ENCODE measurements around the gene RCCD1. TPM values are rescaled to one million over a fixed set of nuclear protein-coding genes. Genes with fewer than 3 reads are reported as not detected.
A peak's percentile ranks its signal among the peaks of the same experiment; 100 is the strongest.

The RCCD1 gene
- total RNA-seq, 3 donors from 2014 or later = 18.5 to 21.5 (median 20.7) TPM

DNA sequence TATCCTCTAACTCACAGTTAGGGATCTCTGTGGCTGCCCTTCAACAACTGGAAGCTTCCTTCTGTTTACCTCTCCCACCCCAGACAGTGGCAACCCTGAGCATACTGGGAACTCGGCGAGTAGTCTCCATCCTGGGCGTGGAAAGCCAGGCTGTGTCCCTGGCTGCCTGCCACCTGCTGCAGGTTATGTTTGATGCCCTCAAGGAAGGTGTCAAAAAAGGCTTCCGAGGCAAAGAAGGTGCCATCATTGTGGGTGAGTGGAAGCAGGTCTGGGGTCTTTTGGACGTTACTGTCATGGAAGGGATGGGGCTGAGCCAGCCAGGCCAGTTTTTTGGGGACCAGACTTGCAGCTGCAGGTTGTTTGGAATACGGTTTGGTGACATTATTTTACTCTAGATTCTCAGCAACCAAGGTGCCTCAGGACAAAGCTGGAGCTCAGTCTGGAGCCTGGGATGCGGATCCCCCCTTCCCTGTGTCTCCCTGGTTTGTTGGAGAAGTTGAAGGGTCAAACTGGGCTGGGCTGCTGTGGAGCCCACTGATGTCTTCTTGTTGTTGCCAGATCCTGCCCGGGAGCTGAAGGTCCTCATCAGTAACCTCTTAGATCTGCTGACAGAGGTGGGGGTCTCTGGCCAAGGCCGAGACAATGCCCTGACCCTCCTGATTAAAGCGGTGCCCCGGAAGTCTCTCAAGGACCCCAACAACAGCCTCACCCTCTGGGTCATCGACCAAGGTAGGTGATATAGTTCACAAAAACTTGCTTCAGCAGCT lies 12.1 kb upstream of the RCCD1 start:
- Histone ChIP-seq H3K36me3 (ENCODE audit: low read depth) (peaks cover 6% of the 10 kb centered on the region), H3K9me3 (no peaks in the 10 kb centered on the region), H3K4me3 (no peak overlapping the region), H3K4me1 (ENCODE audit: low read depth) (no peaks in the 10 kb centered on the region)
- ATAC-seq = no peak
- DNase-seq = peak in 1 of 3 donors; percentile 15
- intact Hi-C loops (cut with DNase I, micrococcal nuclease) = no loop called here
- TF ChIP-seq, protein P1, sequence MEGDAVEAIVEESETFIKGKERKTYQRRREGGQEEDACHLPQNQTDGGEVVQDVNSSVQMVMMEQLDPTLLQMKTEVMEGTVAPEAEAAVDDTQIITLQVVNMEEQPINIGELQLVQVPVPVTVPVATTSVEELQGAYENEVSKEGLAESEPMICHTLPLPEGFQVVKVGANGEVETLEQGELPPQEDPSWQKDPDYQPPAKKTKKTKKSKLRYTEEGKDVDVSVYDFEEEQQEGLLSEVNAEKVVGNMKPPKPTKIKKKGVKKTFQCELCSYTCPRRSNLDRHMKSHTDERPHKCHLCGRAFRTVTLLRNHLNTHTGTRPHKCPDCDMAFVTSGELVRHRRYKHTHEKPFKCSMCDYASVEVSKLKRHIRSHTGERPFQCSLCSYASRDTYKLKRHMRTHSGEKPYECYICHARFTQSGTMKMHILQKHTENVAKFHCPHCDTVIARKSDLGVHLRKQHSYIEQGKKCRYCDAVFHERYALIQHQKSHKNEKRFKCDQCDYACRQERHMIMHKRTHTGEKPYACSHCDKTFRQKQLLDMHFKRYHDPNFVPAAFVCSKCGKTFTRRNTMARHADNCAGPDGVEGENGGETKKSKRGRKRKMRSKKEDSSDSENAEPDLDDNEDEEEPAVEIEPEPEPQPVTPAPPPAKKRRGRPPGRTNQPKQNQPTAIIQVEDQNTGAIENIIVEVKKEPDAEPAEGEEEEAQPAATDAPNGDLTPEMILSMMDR (IDR thresholded peaks at IDR 0.05) = no peak

DNA sequence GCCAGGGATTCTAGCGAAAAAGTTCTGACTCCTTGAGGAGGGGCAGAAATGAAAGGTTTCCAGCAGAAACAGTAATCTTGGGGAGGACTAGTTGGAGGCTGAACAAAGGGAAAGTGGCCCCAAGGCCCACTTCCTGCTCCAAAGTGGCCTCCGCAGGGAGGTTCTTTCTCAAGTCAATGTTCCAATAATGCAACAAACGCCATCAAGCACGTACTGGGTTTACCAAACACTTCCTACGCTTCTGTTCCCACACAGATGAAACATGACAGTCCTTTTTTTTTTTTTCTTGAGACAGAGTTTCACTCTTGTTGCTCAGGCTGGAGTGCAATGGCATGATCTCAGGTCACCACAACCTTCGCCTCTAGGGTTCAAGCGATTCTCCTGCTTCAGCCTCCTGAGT lies 9.6 kb upstream of the RCCD1 start:
- no peaks in the 10 kb centered on the region for H3K9me3 ChIP-seq
- no peak for DNase-seq
- intact Hi-C loops (cut with DNase I, micrococcal nuclease) = no loop called here
- ATAC-seq = no peak
- peaks cover 6% of the 10 kb centered on the region for H3K36me3 ChIP-seq (ENCODE audit: low read depth)
- TF ChIP-seq, protein P1 (IDR thresholded peaks at IDR 0.05) = no peak
- peaks cover 3% of the 10 kb centered on the region for H3K4me1 ChIP-seq (ENCODE audit: low read depth)
- no peak overlapping the region for H3K4me3 ChIP-seq

DNA sequence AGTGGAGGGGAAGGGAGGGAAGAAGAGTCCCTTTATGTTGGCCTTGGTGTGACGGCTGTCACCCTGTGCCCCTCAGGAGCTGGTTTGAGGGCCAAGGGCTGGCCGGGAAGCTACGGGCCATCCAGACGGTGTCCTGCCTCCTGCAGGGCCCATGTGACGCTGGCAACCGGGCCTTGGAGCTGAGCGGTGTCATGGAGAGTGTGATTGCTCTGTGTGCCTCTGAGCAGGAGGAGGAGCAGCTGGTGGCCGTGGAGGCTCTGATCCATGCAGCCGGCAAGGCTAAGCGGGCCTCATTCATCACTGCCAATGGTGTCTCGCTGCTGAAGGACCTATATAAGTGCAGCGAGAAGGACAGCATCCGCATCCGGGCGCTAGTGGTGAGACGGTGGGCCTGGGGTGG lies 8.1 kb upstream of the RCCD1 start:
- Histone ChIP-seq H3K4me3 (no peak overlapping the region), H3K9me3 (no peaks in the 10 kb centered on the region), H3K4me1 (ENCODE audit: low read depth) (peaks cover 3% of the 10 kb centered on the region), H3K36me3 (ENCODE audit: low read depth) (no peaks in the 10 kb centered on the region)
- TF ChIP-seq, protein P1 (IDR thresholded peaks at IDR 0.05) = no peak
- DNase-seq = no peak
- intact Hi-C loops (cut with DNase I, micrococcal nuclease) = no loop called here
- no peak for ATAC-seq

DNA sequence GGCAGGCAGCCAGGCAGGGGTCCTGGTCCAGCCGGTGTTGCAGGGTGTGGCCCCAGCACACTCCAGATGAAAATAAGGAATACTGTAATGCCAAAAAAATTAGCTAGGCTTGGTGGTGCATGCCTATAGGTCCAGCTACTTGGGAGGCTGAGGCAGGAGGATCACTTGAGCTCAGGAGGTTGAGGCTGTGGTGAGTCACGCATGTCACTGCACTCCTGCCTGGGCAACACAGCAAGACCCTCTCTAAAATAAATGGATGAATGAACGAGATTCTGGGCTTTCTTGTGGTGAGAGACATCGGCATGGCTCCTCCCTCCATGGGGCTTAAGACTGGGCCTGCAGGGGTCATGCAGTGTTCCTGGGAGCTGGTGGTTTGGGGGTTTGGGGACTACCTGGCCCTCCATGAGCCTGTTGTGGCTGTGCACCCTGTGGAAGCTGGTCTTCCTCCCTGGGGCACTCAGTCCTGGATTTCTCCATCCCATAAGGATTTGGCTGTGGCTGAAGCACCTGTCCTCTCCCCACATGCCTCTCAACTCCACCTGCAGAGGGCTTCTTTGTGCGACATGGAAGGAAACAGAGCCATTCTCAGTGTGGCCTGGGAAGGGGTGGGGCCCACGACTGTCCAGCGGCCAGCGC lies 7.6 kb upstream of the RCCD1 start:
- H3K9me3 ChIP-seq = no peaks in the 10 kb centered on the region
- ATAC-seq = no peak

DNA sequence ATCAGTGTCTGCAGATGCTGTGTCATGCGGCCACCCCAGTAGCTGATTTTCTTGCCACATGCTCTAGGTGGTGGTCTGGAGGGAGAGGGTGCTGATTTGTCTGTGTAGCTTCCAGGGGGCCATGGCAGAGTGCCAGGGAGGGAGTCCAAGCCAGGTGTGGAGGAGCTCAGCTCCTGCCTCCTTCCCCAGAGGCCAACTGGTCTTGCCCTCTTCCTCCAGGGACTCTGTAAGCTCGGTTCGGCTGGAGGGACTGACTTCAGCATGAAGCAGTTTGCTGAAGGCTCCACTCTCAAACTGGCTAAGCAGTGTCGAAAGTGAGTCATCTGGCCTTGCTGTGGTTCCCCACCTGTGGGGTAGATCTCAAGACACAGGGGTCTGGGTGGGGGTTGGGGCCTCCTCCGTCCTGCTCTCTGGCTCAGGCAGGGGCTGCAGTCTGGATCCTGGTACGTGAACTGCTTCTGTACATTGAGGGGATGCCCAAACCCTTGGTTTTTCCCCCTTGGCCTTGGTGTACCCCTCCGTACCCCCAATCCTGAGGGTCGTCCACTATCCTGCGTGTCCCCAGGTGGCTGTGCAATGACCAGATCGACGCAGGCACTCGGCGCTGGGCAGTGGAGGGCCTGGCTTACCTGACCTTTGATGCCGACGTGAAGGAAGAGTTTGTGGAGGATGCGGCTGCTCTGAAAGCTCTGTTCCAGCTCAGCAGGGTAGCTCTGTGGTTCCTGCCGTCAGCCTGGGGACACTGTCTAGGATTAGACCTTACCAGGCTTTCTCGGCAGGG lies 6.9 kb upstream of the RCCD1 start:
- no peak overlapping the region for H3K4me3 ChIP-seq
- intact Hi-C loops (cut with DNase I, micrococcal nuclease) = no loop called here
- TF ChIP-seq, protein P1 (IDR thresholded peaks at IDR 0.05) = no peak
- no peaks in the 10 kb centered on the region for H3K36me3 ChIP-seq (ENCODE audit: low read depth)
- no peak for DNase-seq
- ATAC-seq = no peak
- no peaks in the 10 kb centered on the region for H3K9me3 ChIP-seq
- H3K4me1 ChIP-seq (ENCODE audit: low read depth) = peaks cover 3% of the 10 kb centered on the region

More for the DNA sequence above, 7.6 kb upstream of the RCCD1 start:
- peaks cover 3% of the 10 kb centered on the region for H3K4me1 ChIP-seq (ENCODE audit: low read depth)
- intact Hi-C loops (cut with DNase I, micrococcal nuclease) = no loop called here
- H3K4me3 ChIP-seq = no peak overlapping the region
- no peak for DNase-seq
- no peaks in the 10 kb centered on the region for H3K36me3 ChIP-seq (ENCODE audit: low read depth)
- TF ChIP-seq, protein P1 (IDR thresholded peaks at IDR 0.05) = no peak
